ENCODE measurements around the gene NSD2.

DNA sequence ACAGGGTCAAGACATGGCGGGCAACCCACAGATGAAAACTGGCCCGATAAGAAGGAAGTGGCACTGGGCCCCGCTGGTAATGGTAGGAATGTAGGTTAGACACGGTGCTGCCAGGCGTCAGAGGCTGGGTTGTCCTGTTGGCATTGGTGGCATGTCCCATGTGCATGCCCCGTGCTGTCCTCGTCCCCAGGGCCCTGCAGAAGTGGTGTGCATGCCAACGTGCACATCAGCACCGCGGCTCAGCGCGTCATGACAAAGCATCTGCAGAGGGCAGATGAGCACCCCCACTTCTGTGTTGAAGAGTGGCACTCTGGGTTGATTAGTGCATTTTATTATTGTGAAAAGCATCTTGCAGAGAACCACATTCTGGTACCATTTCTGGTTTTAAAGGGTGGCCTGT lies 102.0 kb downstream of the NSD2 start:
- TF ChIP-seq, protein P1, sequence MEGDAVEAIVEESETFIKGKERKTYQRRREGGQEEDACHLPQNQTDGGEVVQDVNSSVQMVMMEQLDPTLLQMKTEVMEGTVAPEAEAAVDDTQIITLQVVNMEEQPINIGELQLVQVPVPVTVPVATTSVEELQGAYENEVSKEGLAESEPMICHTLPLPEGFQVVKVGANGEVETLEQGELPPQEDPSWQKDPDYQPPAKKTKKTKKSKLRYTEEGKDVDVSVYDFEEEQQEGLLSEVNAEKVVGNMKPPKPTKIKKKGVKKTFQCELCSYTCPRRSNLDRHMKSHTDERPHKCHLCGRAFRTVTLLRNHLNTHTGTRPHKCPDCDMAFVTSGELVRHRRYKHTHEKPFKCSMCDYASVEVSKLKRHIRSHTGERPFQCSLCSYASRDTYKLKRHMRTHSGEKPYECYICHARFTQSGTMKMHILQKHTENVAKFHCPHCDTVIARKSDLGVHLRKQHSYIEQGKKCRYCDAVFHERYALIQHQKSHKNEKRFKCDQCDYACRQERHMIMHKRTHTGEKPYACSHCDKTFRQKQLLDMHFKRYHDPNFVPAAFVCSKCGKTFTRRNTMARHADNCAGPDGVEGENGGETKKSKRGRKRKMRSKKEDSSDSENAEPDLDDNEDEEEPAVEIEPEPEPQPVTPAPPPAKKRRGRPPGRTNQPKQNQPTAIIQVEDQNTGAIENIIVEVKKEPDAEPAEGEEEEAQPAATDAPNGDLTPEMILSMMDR (IDR thresholded peaks at IDR 0.05; ENCODE audit: insufficient read depth, low read length), result no peak
- TF ChIP-seq, protein P2, sequence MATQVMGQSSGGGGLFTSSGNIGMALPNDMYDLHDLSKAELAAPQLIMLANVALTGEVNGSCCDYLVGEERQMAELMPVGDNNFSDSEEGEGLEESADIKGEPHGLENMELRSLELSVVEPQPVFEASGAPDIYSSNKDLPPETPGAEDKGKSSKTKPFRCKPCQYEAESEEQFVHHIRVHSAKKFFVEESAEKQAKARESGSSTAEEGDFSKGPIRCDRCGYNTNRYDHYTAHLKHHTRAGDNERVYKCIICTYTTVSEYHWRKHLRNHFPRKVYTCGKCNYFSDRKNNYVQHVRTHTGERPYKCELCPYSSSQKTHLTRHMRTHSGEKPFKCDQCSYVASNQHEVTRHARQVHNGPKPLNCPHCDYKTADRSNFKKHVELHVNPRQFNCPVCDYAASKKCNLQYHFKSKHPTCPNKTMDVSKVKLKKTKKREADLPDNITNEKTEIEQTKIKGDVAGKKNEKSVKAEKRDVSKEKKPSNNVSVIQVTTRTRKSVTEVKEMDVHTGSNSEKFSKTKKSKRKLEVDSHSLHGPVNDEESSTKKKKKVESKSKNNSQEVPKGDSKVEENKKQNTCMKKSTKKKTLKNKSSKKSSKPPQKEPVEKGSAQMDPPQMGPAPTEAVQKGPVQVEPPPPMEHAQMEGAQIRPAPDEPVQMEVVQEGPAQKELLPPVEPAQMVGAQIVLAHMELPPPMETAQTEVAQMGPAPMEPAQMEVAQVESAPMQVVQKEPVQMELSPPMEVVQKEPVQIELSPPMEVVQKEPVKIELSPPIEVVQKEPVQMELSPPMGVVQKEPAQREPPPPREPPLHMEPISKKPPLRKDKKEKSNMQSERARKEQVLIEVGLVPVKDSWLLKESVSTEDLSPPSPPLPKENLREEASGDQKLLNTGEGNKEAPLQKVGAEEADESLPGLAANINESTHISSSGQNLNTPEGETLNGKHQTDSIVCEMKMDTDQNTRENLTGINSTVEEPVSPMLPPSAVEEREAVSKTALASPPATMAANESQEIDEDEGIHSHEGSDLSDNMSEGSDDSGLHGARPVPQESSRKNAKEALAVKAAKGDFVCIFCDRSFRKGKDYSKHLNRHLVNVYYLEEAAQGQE (IDR thresholded peaks at IDR 0.05; ENCODE audit: insufficient replicate concordance, low read depth), result no peak
